K562 (cell line): Measurements from ENCODE around the gene CCNL2. TPM values are rescaled to one million over a fixed set of nuclear protein-coding genes. Genes with fewer than 3 reads are reported as not detected.

Experiments
- FOXA3 ChIP-seq, 2 experiments: fragments of 450-650 bp in 1 of 2; sonication (generic) in 1 of 2; formaldehyde crosslinking; IDR thresholded peaks in 1 of 2; conservative IDR thresholded peaks in 1 of 2; 2 replicates each; pipeline versions ENCODE4 v1.4.0 to v1.8.0; 2020 to 2022; ENCODE audit warnings: mild to moderate bottlenecking in 2 of 2, missing genetic modification reagents in 1 of 2
- HDAC6 ChIP-seq: IDR thresholded peaks from 2 replicates; pipeline ENCODE4 v1.6.1; 2012; ENCODE audit warnings: low read depth, mild to moderate bottlenecking, control low read depth, inconsistent platforms, low read length, moderate library complexity
- HDGF ChIP-seq: fragments of 450-650 bp; IDR thresholded peaks from 2 replicates; pipeline ENCODE4 v1.6.1; 2016
- NR1H2 ChIP-seq: sonication (generic); formaldehyde crosslinking; IDR thresholded peaks from 2 replicates; pipeline ENCODE4 v1.4.0; 2020; ENCODE audit warnings: mild to moderate bottlenecking, missing genetic modification reagents
- PHTF2 ChIP-seq: fragments of 250-450 bp; sonication (Bioruptor Pico); IDR thresholded peaks from 2 replicates; pipeline ENCODE4 v1.5.0; 2021; ENCODE audit warnings: mild to moderate bottlenecking
- PPARD ChIP-seq: fragments of 250-450 bp; sonication (Bioruptor Pico); IDR thresholded peaks from 2 replicates; pipeline ENCODE4 v1.8.0; 2022; ENCODE audit warnings: inconsistent platforms, mild to moderate bottlenecking, moderate library complexity
- RFX5 ChIP-seq: IDR thresholded peaks from 2 replicates; pipeline ENCODE4 v1.6.1; 2011; ENCODE audit warnings: low read depth, mild to moderate bottlenecking, improper control_type of control experiment, low read length
- SETDB1 ChIP-seq: IDR thresholded peaks from one replicate; pipeline ENCODE4 v1.6.1; 2012; ENCODE audit warnings: low read length, control low read depth, inconsistent platforms
- TRIM24 ChIP-seq, 2 experiments: fragments of 450-650 bp; IDR thresholded peaks; 2 replicates each; pipeline ENCODE4 v1.6.1; 2016
- ZFPM2 ChIP-seq: fragments of 250-450 bp; sonication (Bioruptor Pico); IDR thresholded peaks from 2 replicates; pipeline ENCODE4 v1.5.1; 2022; ENCODE audit warnings: mild to moderate bottlenecking
- polyA plus RNA-seq, 8 experiments: library from polyadenylated mRNA; depleted of rRNA in 4 of 8; stranded (reverse) in 5 of 8; unstranded in 3 of 8; fragments of >200 nt; fragmentation: Nextera tagmentation in 2 of 8; fragmentation: Illumina TruSeq in 1 of 8; extraction: Ambion mirVana in 2 of 8; extraction: Trizol in 1 of 8; gene quantifications; 2 replicates each; pipeline versions ENCODE4 v1.2.1 to v1.2.3, GENCODE V29; 2011 to 2014; ENCODE audit warnings: inconsistent platforms in 1 of 8, missing spikeins in 1 of 8
- total RNA-seq, 7 experiments: library from RNA; depleted of rRNA in 6 of 7; stranded (reverse); fragments of >200 nt in 6 of 7; fragmentation: Illumina TruSeq in 2 of 7; extraction: Trizol in 2 of 7; gene quantifications; 2 replicates each; pipeline versions ENCODE4 v1.2.1 to v1.2.3, GENCODE V29; 2011 to 2021; ENCODE audit warnings: low replicate concordance in 1 of 7
- TF ChIP-seq, protein P1 (sequence below): sonication (generic); formaldehyde crosslinking; IDR thresholded peaks from 2 replicates; pipeline ENCODE4 v1.8.0; 2022; ENCODE audit warnings: mild to moderate bottlenecking, missing genetic modification reagents
- TF ChIP-seq, protein P2 (sequence below): fragments of 450-650 bp; IDR thresholded peaks from 2 replicates; pipeline ENCODE4 v1.6.1; 2018; ENCODE audit warnings: mild to moderate bottlenecking, low read depth; ENCODE audit not compliant: partially characterized antibody
- TF ChIP-seq, protein P3 (sequence below): sonication (generic); formaldehyde crosslinking; IDR thresholded peaks from 2 replicates; pipeline ENCODE4 v1.8.1; 2023; ENCODE audit warnings: mild to moderate bottlenecking, missing genetic modification reagents, moderate library complexity

The CCNL2 gene
- total and polyA plus RNA-seq, 9 of the 15 experiments (the other 6 are each of a cell fraction or from before 2014, with no cell fraction given) = 2.8 to 287 (median 94.5) TPM

DNA sequence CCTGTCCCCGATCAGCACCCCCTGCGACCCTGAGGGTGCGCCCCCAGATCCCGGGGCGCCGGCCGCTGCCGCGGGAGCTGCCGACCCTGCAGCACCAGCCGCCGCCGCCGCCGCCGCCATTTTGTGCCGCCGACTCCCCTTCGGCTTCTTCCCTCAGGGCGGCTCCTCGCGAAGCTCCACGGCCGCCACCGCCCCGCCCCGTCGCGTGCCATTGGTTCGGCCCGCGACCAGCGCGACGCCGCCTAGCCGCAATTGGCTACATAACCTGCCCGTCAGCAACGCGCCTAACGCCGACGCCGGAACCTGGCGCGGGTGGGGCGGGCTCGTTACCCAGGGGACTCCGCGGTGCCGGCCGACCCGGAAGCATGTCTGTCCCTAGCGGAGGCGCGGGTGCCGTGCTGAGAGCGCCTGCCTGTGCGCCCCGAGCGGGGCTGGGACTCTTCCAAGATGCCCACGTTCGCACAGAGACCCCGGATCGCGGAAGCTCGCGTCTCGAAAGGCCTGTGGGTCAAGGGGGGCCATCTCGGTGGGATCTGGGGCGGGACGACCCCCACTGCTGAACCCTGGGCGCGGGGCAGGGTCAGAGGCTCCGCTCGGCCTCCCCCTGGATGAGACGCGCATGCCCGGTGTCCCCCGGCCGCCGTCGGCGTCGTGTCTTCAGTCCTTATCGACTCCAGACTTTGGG lies at the start of gene CCNL2 (continued):
- TF ChIP-seq, protein P1, sequence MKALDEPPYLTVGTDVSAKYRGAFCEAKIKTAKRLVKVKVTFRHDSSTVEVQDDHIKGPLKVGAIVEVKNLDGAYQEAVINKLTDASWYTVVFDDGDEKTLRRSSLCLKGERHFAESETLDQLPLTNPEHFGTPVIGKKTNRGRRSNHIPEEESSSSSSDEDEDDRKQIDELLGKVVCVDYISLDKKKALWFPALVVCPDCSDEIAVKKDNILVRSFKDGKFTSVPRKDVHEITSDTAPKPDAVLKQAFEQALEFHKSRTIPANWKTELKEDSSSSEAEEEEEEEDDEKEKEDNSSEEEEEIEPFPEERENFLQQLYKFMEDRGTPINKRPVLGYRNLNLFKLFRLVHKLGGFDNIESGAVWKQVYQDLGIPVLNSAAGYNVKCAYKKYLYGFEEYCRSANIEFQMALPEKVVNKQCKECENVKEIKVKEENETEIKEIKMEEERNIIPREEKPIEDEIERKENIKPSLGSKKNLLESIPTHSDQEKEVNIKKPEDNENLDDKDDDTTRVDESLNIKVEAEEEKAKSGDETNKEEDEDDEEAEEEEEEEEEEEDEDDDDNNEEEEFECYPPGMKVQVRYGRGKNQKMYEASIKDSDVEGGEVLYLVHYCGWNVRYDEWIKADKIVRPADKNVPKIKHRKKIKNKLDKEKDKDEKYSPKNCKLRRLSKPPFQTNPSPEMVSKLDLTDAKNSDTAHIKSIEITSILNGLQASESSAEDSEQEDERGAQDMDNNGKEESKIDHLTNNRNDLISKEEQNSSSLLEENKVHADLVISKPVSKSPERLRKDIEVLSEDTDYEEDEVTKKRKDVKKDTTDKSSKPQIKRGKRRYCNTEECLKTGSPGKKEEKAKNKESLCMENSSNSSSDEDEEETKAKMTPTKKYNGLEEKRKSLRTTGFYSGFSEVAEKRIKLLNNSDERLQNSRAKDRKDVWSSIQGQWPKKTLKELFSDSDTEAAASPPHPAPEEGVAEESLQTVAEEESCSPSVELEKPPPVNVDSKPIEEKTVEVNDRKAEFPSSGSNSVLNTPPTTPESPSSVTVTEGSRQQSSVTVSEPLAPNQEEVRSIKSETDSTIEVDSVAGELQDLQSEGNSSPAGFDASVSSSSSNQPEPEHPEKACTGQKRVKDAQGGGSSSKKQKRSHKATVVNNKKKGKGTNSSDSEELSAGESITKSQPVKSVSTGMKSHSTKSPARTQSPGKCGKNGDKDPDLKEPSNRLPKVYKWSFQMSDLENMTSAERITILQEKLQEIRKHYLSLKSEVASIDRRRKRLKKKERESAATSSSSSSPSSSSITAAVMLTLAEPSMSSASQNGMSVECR (CRISPR knock-in tag) = peak; percentile 77; the same call in 1 of the 2 replicates
- TF ChIP-seq PPARD (CRISPR knock-in tag) = no peak
- no peak for TF ChIP-seq HDAC6
- no peak for TF ChIP-seq HDGF
- peak; percentile 90; the same call in 1 of the 2 replicates for TF ChIP-seq NR1H2 (CRISPR knock-in tag)
- TF ChIP-seq PHTF2 (CRISPR knock-in tag) = no peak
- TF ChIP-seq FOXA3 (CRISPR knock-in tag; conservative IDR thresholded peaks at IDR 0.05 in 1 of 2, IDR thresholded peaks at IDR 0.05 in 1 of 2) = no peak
- no peak for TF ChIP-seq RFX5
- TF ChIP-seq, protein P2, sequence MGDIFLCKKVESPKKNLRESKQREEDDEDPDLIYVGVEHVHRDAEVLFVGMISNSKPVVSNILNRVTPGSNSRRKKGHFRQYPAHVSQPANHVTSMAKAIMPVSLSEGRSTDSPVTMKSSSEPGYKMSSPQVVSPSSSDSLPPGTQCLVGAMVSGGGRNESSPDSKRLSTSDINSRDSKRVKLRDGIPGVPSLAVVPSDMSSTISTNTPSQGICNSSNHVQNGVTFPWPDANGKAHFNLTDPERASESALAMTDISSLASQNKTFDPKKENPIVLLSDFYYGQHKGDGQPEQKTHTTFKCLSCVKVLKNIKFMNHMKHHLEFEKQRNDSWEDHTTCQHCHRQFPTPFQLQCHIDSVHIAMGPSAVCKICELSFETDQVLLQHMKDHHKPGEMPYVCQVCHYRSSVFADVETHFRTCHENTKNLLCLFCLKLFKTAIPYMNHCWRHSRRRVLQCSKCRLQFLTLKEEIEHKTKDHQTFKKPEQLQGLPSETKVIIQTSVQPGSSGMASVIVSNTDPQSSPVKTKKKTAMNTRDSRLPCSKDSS = no peak
- TF ChIP-seq TRIM24 (IDR thresholded peaks at IDR 0.05) = no peak
- TF ChIP-seq, protein P3, sequence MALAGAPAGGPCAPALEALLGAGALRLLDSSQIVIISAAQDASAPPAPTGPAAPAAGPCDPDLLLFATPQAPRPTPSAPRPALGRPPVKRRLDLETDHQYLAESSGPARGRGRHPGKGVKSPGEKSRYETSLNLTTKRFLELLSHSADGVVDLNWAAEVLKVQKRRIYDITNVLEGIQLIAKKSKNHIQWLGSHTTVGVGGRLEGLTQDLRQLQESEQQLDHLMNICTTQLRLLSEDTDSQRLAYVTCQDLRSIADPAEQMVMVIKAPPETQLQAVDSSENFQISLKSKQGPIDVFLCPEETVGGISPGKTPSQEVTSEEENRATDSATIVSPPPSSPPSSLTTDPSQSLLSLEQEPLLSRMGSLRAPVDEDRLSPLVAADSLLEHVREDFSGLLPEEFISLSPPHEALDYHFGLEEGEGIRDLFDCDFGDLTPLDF = peak; percentile 90
- TF ChIP-seq ZFPM2 (CRISPR knock-in tag) = peak; percentile 49; the same call in 1 of the 2 replicates
- no peak for TF ChIP-seq SETDB1
